Brain microvascular endothelial cell (primary cell): ENCODE results near the gene TMC5.
A peak's percentile ranks its signal among the peaks of the same experiment; 100 is the strongest.

ENCODE experiments used
- DNase-seq: peaks from one replicate; pipeline ENCODE4 v3.0.0-alpha.2; 2020
- H3K27ac ChIP-seq: fragments of 250-450 bp; sonication (Bioruptor Pico); 2 replicates; pipeline ENCODE4 v1.5.1; 2020; ENCODE audit warnings: mild to moderate bottlenecking, moderate library complexity
- H3K27me3 ChIP-seq: fragments of 250-450 bp; sonication (Bioruptor Pico); replicated peaks from 2 replicates; pipeline ENCODE4 v1.5.1; 2020; ENCODE audit warnings: mild to moderate bottlenecking
- H3K36me3 ChIP-seq: fragments of 250-450 bp; sonication (Bioruptor Pico); replicated peaks from 2 replicates; pipeline ENCODE4 v1.5.1; 2020; ENCODE audit warnings: mild to moderate bottlenecking
- H3K4me3 ChIP-seq: 2 replicates; pipeline ENCODE4 v1.5.1; 2011; ENCODE audit warnings: low read depth, mild to moderate bottlenecking, control low read depth, low read length, moderate library complexity
- CTCF ChIP-seq: IDR thresholded peaks from 2 replicates; pipeline ENCODE4 v1.5.1; 2011; ENCODE audit warnings: low read depth, mild to moderate bottlenecking, moderate library complexity, low read length, control low read depth, inconsistent platforms; ENCODE audit errors: missing control alignments
- in situ Hi-C: cut with HindIII; loops from 2 replicates; pipeline ENCODE4 v1.10.0; 2017; ENCODE audit warnings: low sequenced_read_pairs, low pct_ligation_motif_present

TMC5 gene

GRCh38 chr16:19523559-19524355 is 106.1 kb downstream of the TMC5 start, which contains the start of gene CCP110:
Gene CCP110 (plus strand): TSS chr16:19523942. CDS start chr16:19527882, 3,940 bp downstream.
- DNase-seq = peak; percentile 96
- TF ChIP-seq CTCF = no peak
- in situ Hi-C loops = no loop called here
- peak within 1 kb of the TSS; percentile 97 for H3K4me3 ChIP-seq
- no peak within 1 kb of the TSS for H3K27ac ChIP-seq
- no peaks in the 10 kb centered on the region for H3K27me3 ChIP-seq
- peaks cover 2% of the 10 kb centered on the region for H3K36me3 ChIP-seq

GRCh38 chr16:19524356-19524615 is 106.6 kb downstream of the TMC5 start:
- in situ Hi-C loops = no loop called here
- TF ChIP-seq CTCF = no peak
- no peak overlapping the region for H3K27ac ChIP-seq
- H3K4me3 ChIP-seq = peak overlapping the region; percentile 97
- H3K27me3 ChIP-seq = no peaks in the 10 kb centered on the region
- H3K36me3 ChIP-seq = peaks cover 2% of the 10 kb centered on the region
- no peak for DNase-seq

GRCh38 chr16:19524616-19525384 is 107.1 kb downstream of the TMC5 start:
- in situ Hi-C loops = no loop called here
- DNase-seq = no peak
- H3K4me3 ChIP-seq = peak overlapping the region; percentile 97
- no peak overlapping the region for H3K27ac ChIP-seq
- peaks cover 2% of the 10 kb centered on the region for H3K36me3 ChIP-seq
- no peak for TF ChIP-seq CTCF
- H3K27me3 ChIP-seq = no peaks in the 10 kb centered on the region

GRCh38 chr16:19525385-19525723 is 107.7 kb downstream of the TMC5 start:
- Histone ChIP-seq H3K27me3 (no peaks in the 10 kb centered on the region), H3K4me3 (peak overlapping the region; percentile 97), H3K36me3 (peaks cover 2% of the 10 kb centered on the region), H3K27ac (no peak overlapping the region)
- no peak for TF ChIP-seq CTCF
- DNase-seq = no peak
- in situ Hi-C loops = no loop called here

GRCh38 chr16:19527161-19527560 is 109.5 kb downstream of the TMC5 start:
- H3K36me3 ChIP-seq = peaks cover 2% of the 10 kb centered on the region
- no peaks in the 10 kb centered on the region for H3K27me3 ChIP-seq
- no peak overlapping the region for H3K4me3 ChIP-seq
- no peak overlapping the region for H3K27ac ChIP-seq
- in situ Hi-C loops = no loop called here
- no peak for TF ChIP-seq CTCF
- DNase-seq = no peak
